Keratinocyte (primary cell): ENCODE data around the gene ACTG1. TPM values are rescaled to one million over a fixed set of nuclear protein-coding genes. Genes with fewer than 3 reads are reported as not detected.

Source experiments
- DNase-seq: peaks from one replicate; pipeline ENCODE4 v3.0.0-alpha.2; 2011; ENCODE audit warnings: low read depth, missing footprints, low spot score
- FAIRE-seq: peaks from 2 replicates; lab custom pipeline; 2011; peaks lifted over from hg19 to GRCh38; lab: Jason Lieb, UNC
- H2AFZ ChIP-seq: 2 replicates; pipeline ENCODE4 v1.6.0; 2012; ENCODE audit warnings: low read length, control low read depth, inconsistent platforms; ENCODE audit not compliant: control insufficient read depth
- H3K27ac ChIP-seq: 2 replicates; pipeline ENCODE4 v1.5.1; 2011; ENCODE audit warnings: low read length; ENCODE audit not compliant: control insufficient read depth, insufficient read depth
- H3K27me3 ChIP-seq: 3 replicates; pipeline ENCODE4 v1.6.0; 2011; ENCODE audit warnings: low read length; ENCODE audit not compliant: control insufficient read depth, insufficient read depth; ENCODE audit errors: extremely low read depth
- H3K36me3 ChIP-seq, 2 experiments: 2 replicates in 1 of 2; 3 replicates in 1 of 2; pipeline ENCODE4 v1.5.1; 2011; ENCODE audit warnings: low read length in 2 of 2, mild to moderate bottlenecking in 1 of 2; ENCODE audit not compliant: control insufficient read depth in 2 of 2, insufficient read depth in 2 of 2; ENCODE audit errors: extremely low read depth in 1 of 2
- H3K4me1 ChIP-seq: 3 replicates; pipeline ENCODE4 v1.5.1; 2011; ENCODE audit warnings: low read length; ENCODE audit not compliant: control insufficient read depth, insufficient read depth; ENCODE audit errors: extremely low read depth
- H3K4me2 ChIP-seq: 3 replicates; pipeline ENCODE4 v1.6.0; 2011; ENCODE audit warnings: low read depth, low read length; ENCODE audit not compliant: control insufficient read depth, insufficient read depth; ENCODE audit errors: extremely low read depth
- H3K4me3 ChIP-seq, 3 experiments: fragments of 200-600 bp in 1 of 3; sonication (generic) in 1 of 3; 2 replicates in 2 of 3; 3 replicates in 1 of 3; pipeline ENCODE4 v1.5.1; 2011 to 2016; ENCODE audit warnings: low read length in 3 of 3, mild to moderate bottlenecking in 3 of 3, control low read depth in 2 of 3, inconsistent platforms in 1 of 3, low read depth in 1 of 3, mixed read lengths in 1 of 3, mixed run types in 1 of 3, moderate library complexity in 1 of 3; ENCODE audit not compliant: control insufficient read depth in 2 of 3, insufficient read depth in 2 of 3; ENCODE audit errors: extremely low read depth in 1 of 3
- H3K79me2 ChIP-seq: 2 replicates; pipeline ENCODE4 v1.6.0; 2012; ENCODE audit warnings: low read length; ENCODE audit not compliant: control insufficient read depth, insufficient read depth
- H3K9ac ChIP-seq: 3 replicates; pipeline ENCODE4 v1.6.0; 2011; ENCODE audit warnings: low read length; ENCODE audit not compliant: control insufficient read depth, insufficient read depth; ENCODE audit errors: extremely low read depth
- H3K9me1 ChIP-seq: 3 replicates; pipeline ENCODE4 v1.6.0; 2011; ENCODE audit warnings: low read length; ENCODE audit not compliant: control insufficient read depth, insufficient read depth; ENCODE audit errors: extremely low read depth
- H3K9me3 ChIP-seq: 2 replicates; pipeline ENCODE4 v1.5.1; 2012; ENCODE audit warnings: low read depth, low read length; ENCODE audit not compliant: control insufficient read depth
- H4K20me1 ChIP-seq: 3 replicates; pipeline ENCODE4 v1.6.0; 2011; ENCODE audit warnings: low read length; ENCODE audit not compliant: control insufficient read depth, insufficient read depth; ENCODE audit errors: extremely low read depth
- EZH2 ChIP-seq: IDR thresholded peaks from one replicate; pipeline ENCODE4 v1.6.1; 2012; ENCODE audit warnings: inconsistent platforms, mild to moderate bottlenecking, low read length, moderate library complexity
- dilution Hi-C: fragments of 300-500 bp; cut with MboI; formaldehyde crosslinking; loops from one replicate; pipeline ENCODE4 v1.7.0; 2020; ENCODE audit warnings: low sequenced_read_pairs; ENCODE audit not compliant: extremely low pct_ligation_motif_present
- polyA plus RNA-seq, 5 experiments: library from polyadenylated mRNA; depleted of rRNA in 3 of 5; stranded (reverse) in 3 of 5; stranded (forward) in 1 of 5; unstranded in 1 of 5; fragments of >200 nt; gene quantifications; 1 replicate in 1 of 5; 2 replicates in 3 of 5; 3 replicates in 1 of 5; pipeline versions ENCODE4 v1.2.1 to v1.2.3, GENCODE V29; 2011 to 2012; ENCODE audit warnings: missing spikeins in 2 of 5, low read depth in 1 of 5, low replicate concordance in 1 of 5
- TF ChIP-seq, protein P1 (sequence below), 3 experiments: IDR thresholded peaks in 1 of 3; conservative IDR thresholded peaks in 1 of 3; optimal IDR thresholded peaks in 1 of 3; 2 replicates in 2 of 3; 3 replicates in 1 of 3; pipeline versions ENCODE3 to v1.5.1; 2011; ENCODE audit warnings: low read length in 3 of 3, mild to moderate bottlenecking in 3 of 3, moderate library complexity in 2 of 3, control low read depth in 1 of 3, inconsistent platforms in 1 of 3; ENCODE audit not compliant: insufficient read depth in 2 of 3; ENCODE audit errors: extremely low read depth in 1 of 3

ACTG1 gene
- polyA plus RNA-seq, 1 donor (not counting 4 experiments of a cell fraction or from before 2014, with no cell fraction given), result 1,867 TPM

DNA sequence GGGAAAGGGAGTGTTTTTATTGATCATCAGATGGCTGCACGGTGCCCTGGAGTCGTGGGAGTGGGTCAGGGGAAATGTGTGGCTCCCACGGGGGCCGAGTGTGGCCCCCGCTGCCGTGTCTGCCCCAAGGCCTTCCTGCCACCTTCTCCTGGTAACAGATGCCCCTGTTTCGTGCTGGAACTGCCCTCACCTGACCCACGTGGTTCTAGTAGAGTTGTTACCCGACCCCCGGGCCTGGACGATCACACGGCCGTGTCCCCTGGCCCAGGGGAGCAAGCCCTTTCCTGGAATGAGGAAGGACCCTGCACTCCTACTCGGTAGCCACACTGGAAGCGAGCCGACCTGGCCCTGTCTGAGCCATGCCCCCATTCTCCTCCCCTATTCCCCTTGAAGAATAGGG, 37.6 kb downstream of the ACTG1 start:
- Histone ChIP-seq H2AFZ (no peak overlapping the region), H3K79me2 (no peaks in the 10 kb centered on the region), H3K4me2 (no peak overlapping the region), H4K20me1 (no peaks in the 10 kb centered on the region), H3K27ac (no peak overlapping the region), H3K4me1 (no peaks in the 10 kb centered on the region), H3K4me3 (no peak overlapping the region), H3K27me3 (no peaks in the 10 kb centered on the region), H3K9ac (no peak overlapping the region), H3K9me3 (no peaks in the 10 kb centered on the region), H3K9me1 (no peaks in the 10 kb centered on the region), H3K36me3 (no peaks in the 10 kb centered on the region)
- TF ChIP-seq, protein P1, sequence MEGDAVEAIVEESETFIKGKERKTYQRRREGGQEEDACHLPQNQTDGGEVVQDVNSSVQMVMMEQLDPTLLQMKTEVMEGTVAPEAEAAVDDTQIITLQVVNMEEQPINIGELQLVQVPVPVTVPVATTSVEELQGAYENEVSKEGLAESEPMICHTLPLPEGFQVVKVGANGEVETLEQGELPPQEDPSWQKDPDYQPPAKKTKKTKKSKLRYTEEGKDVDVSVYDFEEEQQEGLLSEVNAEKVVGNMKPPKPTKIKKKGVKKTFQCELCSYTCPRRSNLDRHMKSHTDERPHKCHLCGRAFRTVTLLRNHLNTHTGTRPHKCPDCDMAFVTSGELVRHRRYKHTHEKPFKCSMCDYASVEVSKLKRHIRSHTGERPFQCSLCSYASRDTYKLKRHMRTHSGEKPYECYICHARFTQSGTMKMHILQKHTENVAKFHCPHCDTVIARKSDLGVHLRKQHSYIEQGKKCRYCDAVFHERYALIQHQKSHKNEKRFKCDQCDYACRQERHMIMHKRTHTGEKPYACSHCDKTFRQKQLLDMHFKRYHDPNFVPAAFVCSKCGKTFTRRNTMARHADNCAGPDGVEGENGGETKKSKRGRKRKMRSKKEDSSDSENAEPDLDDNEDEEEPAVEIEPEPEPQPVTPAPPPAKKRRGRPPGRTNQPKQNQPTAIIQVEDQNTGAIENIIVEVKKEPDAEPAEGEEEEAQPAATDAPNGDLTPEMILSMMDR (optimal IDR thresholded peaks at IDR 0.05 in 1 of 3, IDR thresholded peaks at IDR 0.05 in 1 of 3, conservative IDR thresholded peaks at IDR 0.05 in 1 of 3; ENCODE audit: extremely low read depth in 1 of 3, insufficient read depth in 2 of 3, low read length in 3 of 3), result no peak
- no peak for TF ChIP-seq EZH2
- no peak for FAIRE-seq
- no peak for DNase-seq
- dilution Hi-C loops, result no loop called here

DNA sequence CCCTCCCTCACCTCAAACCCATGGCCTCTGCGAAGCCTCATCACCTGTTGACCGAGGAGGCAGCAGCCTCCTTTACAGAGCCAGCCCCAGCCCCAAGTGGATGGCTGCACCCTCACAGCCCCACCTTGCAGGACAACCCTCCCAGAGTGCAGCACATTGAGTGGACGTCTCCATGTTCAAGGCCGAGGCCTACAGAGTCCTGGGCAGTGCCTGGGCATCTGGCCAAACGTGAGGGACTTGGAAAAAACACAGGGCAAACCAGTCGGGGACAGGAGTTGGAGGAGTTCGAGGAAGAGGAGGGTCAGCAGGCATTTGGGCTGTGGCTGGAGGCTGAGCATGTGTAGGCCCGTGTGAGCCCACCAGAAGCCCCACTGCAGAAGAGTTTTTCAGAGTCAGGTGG, 39.6 kb downstream of the ACTG1 start:
- TF ChIP-seq EZH2, result no peak
- TF ChIP-seq, protein P1 (optimal IDR thresholded peaks at IDR 0.05 in 1 of 3, IDR thresholded peaks at IDR 0.05 in 1 of 3, conservative IDR thresholded peaks at IDR 0.05 in 1 of 3; ENCODE audit: extremely low read depth in 1 of 3, insufficient read depth in 2 of 3, low read length in 3 of 3), result no peak
- no peak overlapping the region for H3K4me3 ChIP-seq
- no peaks in the 10 kb centered on the region for H3K4me1 ChIP-seq
- H3K9ac ChIP-seq, result no peak overlapping the region
- no peaks in the 10 kb centered on the region for H3K27me3 ChIP-seq
- DNase-seq, result no peak
- dilution Hi-C loops, result no loop called here
- no peaks in the 10 kb centered on the region for H3K36me3 ChIP-seq
- no peaks in the 10 kb centered on the region for H3K9me3 ChIP-seq
- no peaks in the 10 kb centered on the region for H3K9me1 ChIP-seq
- no peak for FAIRE-seq
- no peaks in the 10 kb centered on the region for H4K20me1 ChIP-seq
- H3K27ac ChIP-seq, result no peak overlapping the region
- no peaks in the 10 kb centered on the region for H3K79me2 ChIP-seq
- H3K4me2 ChIP-seq, result no peak overlapping the region
- no peak overlapping the region for H2AFZ ChIP-seq
